DOHH2 (cell line): ENCODE data around the gene ZC3H12C.
A peak's percentile ranks its signal among the peaks of the same experiment; 100 is the strongest.
"Not testable (repeated sequence)": the region's sequence is repeated elsewhere in the genome, so short reads cannot be mapped to it uniquely, and the experiment has no call there.

Experiments
- H3F3A ChIP-seq: fragments of 200-600 bp; sonication (generic), shearing (Covaris generic); 2 replicates; pipeline ENCODE4 v1.6.0; 2016; ENCODE audit warnings: antibody characterized with exemption, mild to moderate bottlenecking; ENCODE audit not compliant: control insufficient read depth, insufficient read depth
- H3K27ac ChIP-seq: fragments of 200-600 bp; sonication (generic); 2 replicates; pipeline ENCODE4 v1.5.1; 2014; ENCODE audit warnings: low read depth, mild to moderate bottlenecking, low read length, moderate library complexity
- H3K27me3 ChIP-seq: fragments of 200-600 bp; sonication (generic); 2 replicates; pipeline ENCODE4 v1.6.1; 2014; ENCODE audit warnings: mild to moderate bottlenecking, low read length, mixed read lengths; ENCODE audit not compliant: control insufficient read depth
- H3K36me3 ChIP-seq: fragments of 200-600 bp; sonication (generic); 2 replicates; pipeline ENCODE4 v1.6.1; 2014; ENCODE audit warnings: mild to moderate bottlenecking, low read length, moderate library complexity, mixed read lengths; ENCODE audit not compliant: control insufficient read depth
- H3K4me1 ChIP-seq: fragments of 200-600 bp; sonication (generic); 2 replicates; pipeline ENCODE4 v1.6.1; 2014; ENCODE audit warnings: mild to moderate bottlenecking, low read length, mixed read lengths; ENCODE audit not compliant: control insufficient read depth
- H3K4me2 ChIP-seq: fragments of 200-600 bp; sonication (generic); 2 replicates; pipeline ENCODE4 v1.6.0; 2014; ENCODE audit warnings: mild to moderate bottlenecking, low read length, moderate library complexity
- H3K4me3 ChIP-seq: fragments of 200-600 bp; sonication (generic); 2 replicates; pipeline ENCODE4 v1.5.1; 2014; ENCODE audit warnings: mild to moderate bottlenecking, low read length, mixed read lengths
- H3K79me2 ChIP-seq: fragments of 200-600 bp; sonication (generic); 2 replicates; pipeline ENCODE4 v1.6.1; 2014; ENCODE audit warnings: mild to moderate bottlenecking, low read length, mixed read lengths; ENCODE audit not compliant: control insufficient read depth
- H3K9me2 ChIP-seq: fragments of 200-600 bp; sonication (generic); replicated peaks from 2 replicates; pipeline ENCODE4 v1.6.1; 2014; ENCODE audit warnings: mild to moderate bottlenecking, low read length, mixed read lengths; ENCODE audit not compliant: control insufficient read depth
- H3K9me3 ChIP-seq: fragments of 200-600 bp; sonication (generic); 2 replicates; pipeline ENCODE4 v1.6.1; 2014; ENCODE audit warnings: antibody characterized with exemption, low read length, mixed read lengths; ENCODE audit not compliant: control insufficient read depth, insufficient read depth
- H4K20me1 ChIP-seq: fragments of 200-600 bp; sonication (generic); 2 replicates; pipeline ENCODE4 v1.6.0; 2014; ENCODE audit warnings: low read depth, mild to moderate bottlenecking, antibody characterized with exemption, low read length, moderate library complexity; ENCODE audit not compliant: control insufficient read depth, insufficient read depth
- CTCF ChIP-seq: fragments of 200-600 bp; sonication (generic); IDR thresholded peaks from one replicate; pipeline ENCODE4 v1.5.1; 2014; ENCODE audit warnings: antibody characterized with exemption, mild to moderate bottlenecking, low read depth, low read length; ENCODE audit not compliant: poor library complexity, severe bottlenecking
- EZH2phosphoT487 ChIP-seq: fragments of 200-600 bp; sonication (generic); IDR thresholded peaks from 2 replicates; pipeline ENCODE4 v1.6.1; 2017; ENCODE audit warnings: borderline replicate concordance, mild to moderate bottlenecking, antibody characterized with exemption, low read length, moderate library complexity, mixed read lengths

Gene ZC3H12C

GRCh38 chr11:110186867-110187266 lies 93.7 kb downstream of the ZC3H12C start:
- Histone ChIP-seq H3K9me2 (no peaks in the 10 kb centered on the region), H3K27me3 (no peaks in the 10 kb centered on the region), H3K9me3 (peaks cover 4% of the 10 kb centered on the region; the same call in 1 of the 2 replicates), H3K4me1 (peaks cover 9% of the 10 kb centered on the region), H3K27ac (no peak overlapping the region), H3F3A (no peaks in the 10 kb centered on the region), H3K36me3 (no peaks in the 10 kb centered on the region), H3K4me3 (no peak overlapping the region), H3K79me2 (no peaks in the 10 kb centered on the region), H4K20me1 (no peaks in the 10 kb centered on the region), H3K4me2 (no peak overlapping the region)
- TF ChIP-seq CTCF (no peak), EZH2phosphoT487 (no peak)

GRCh38 chr11:110187731-110188130 lies 94.5 kb downstream of the ZC3H12C start:
- no peak overlapping the region for H3K4me3 ChIP-seq
- TF ChIP-seq CTCF, result no peak
- no peak for TF ChIP-seq EZH2phosphoT487
- no peaks in the 10 kb centered on the region for H4K20me1 ChIP-seq
- peaks cover 18% of the 10 kb centered on the region for H3K4me1 ChIP-seq
- no peaks in the 10 kb centered on the region for H3K27me3 ChIP-seq
- H3K9me3 ChIP-seq, result peaks cover 8% of the 10 kb centered on the region; the same call in 1 of the 2 replicates
- H3K9me2 ChIP-seq, result no peaks in the 10 kb centered on the region
- H3K27ac ChIP-seq, result no peak overlapping the region
- no peaks in the 10 kb centered on the region for H3F3A ChIP-seq
- H3K79me2 ChIP-seq, result no peaks in the 10 kb centered on the region
- H3K36me3 ChIP-seq, result no peaks in the 10 kb centered on the region
- H3K4me2 ChIP-seq, result no peak overlapping the region

- H3K4me1 ChIP-seq, result peaks cover 30% of the 10 kb centered on the region
- H3K9me3 ChIP-seq, result peaks cover 11% of the 10 kb centered on the region; the same call in 1 of the 2 replicates
- no peaks in the 10 kb centered on the region for H3K79me2 ChIP-seq
- H3K27me3 ChIP-seq, result no peaks in the 10 kb centered on the region
- no peaks in the 10 kb centered on the region for H3K36me3 ChIP-seq
- TF ChIP-seq EZH2phosphoT487 (no peak), CTCF (no peak)
- no peak overlapping the region for H3K4me3 ChIP-seq
- no peak overlapping the region for H3K4me2 ChIP-seq
- no peaks in the 10 kb centered on the region for H4K20me1 ChIP-seq
- H3K9me2 ChIP-seq, result no peaks in the 10 kb centered on the region
- H3K27ac ChIP-seq, result no peak overlapping the region
- H3F3A ChIP-seq, result no peaks in the 10 kb centered on the region
These were observed 97.7 kb downstream of the ZC3H12C start for GRCh38 chr11:110190885-110191284.

GRCh38 chr11:110192604-110193282 lies 99.6 kb downstream of the ZC3H12C start:
- not testable (repeated sequence) for H4K20me1 ChIP-seq, H3F3A ChIP-seq, H3K36me3 ChIP-seq, H3K27me3 ChIP-seq, H3K79me2 ChIP-seq, H3K9me2 ChIP-seq
- Histone ChIP-seq H3K4me1 (peaks cover 30% of the 10 kb centered on the region), H3K27ac (peak overlapping the region; percentile 57), H3K4me2 (peak overlapping the region; percentile 67), H3K4me3 (peak overlapping the region; percentile 37), H3K9me3 (peaks cover 11% of the 10 kb centered on the region; the same call in 1 of the 2 replicates)

- not testable (repeated sequence) for H3K27me3 ChIP-seq, H3K4me3 ChIP-seq, H3K79me2 ChIP-seq, H3K36me3 ChIP-seq, H3K9me2 ChIP-seq, H3F3A ChIP-seq, H3K27ac ChIP-seq, H3K4me2 ChIP-seq, H4K20me1 ChIP-seq
- Histone ChIP-seq H3K4me1 (peaks cover 30% of the 10 kb centered on the region), H3K9me3 (peaks cover 11% of the 10 kb centered on the region; the same call in 1 of the 2 replicates)
These were observed 101.1 kb downstream of the ZC3H12C start for GRCh38 chr11:110194211-110194766.
